ENCODE data around the gene AGAP5.

DNA sequence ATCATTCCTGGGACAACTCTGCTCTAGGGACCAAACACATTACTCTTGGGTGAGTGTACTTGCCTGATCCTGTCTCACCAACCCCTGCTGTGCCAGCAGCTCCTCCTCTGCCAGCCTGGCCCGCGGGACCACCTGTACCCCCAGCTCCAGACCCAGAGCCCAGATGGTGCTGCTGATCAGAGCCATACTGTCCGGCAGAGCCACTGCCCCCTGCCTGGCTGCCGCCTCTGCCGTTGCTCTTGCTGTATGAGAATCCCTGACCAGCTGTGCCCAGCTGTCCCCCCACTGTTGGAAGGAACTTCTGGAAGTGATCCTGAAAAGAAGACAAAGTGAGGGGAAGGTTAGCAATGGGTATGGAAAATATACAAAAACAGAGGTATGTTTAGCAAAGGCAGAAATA lies 63.5 kb downstream of the AGAP5 start:
- TF ChIP-seq, protein P1, sequence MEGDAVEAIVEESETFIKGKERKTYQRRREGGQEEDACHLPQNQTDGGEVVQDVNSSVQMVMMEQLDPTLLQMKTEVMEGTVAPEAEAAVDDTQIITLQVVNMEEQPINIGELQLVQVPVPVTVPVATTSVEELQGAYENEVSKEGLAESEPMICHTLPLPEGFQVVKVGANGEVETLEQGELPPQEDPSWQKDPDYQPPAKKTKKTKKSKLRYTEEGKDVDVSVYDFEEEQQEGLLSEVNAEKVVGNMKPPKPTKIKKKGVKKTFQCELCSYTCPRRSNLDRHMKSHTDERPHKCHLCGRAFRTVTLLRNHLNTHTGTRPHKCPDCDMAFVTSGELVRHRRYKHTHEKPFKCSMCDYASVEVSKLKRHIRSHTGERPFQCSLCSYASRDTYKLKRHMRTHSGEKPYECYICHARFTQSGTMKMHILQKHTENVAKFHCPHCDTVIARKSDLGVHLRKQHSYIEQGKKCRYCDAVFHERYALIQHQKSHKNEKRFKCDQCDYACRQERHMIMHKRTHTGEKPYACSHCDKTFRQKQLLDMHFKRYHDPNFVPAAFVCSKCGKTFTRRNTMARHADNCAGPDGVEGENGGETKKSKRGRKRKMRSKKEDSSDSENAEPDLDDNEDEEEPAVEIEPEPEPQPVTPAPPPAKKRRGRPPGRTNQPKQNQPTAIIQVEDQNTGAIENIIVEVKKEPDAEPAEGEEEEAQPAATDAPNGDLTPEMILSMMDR (IDR thresholded peaks at IDR 0.05), result no peak
- no peak for TF ChIP-seq EZH2 (IDR thresholded peaks at IDR 0.05; ENCODE audit: borderline replicate concordance, insufficient read depth, low read depth, low read length, poor library complexity, severe bottlenecking)

Data from B cell (primary cell).